Activated T-helper 2 cell treated with anti-CD3 and anti-CD28 coated beads, Interferon-gamma antibody, Interleukin-2, Interleukin-4, amounts not matched to agents 10 μg/mL and 5 μg/mL and 100 μg/mL, durations not matched to agents 14 hours and 24 hours and 36 hours (primary cell): ENCODE measurements around the gene PRSS57. TPM values are rescaled to one million over a fixed set of nuclear protein-coding genes. Genes with fewer than 3 reads are reported as not detected.
A peak's percentile ranks its signal among the peaks of the same experiment; 100 is the strongest.
"Not testable (repeated sequence)": the region's sequence is repeated elsewhere in the genome, so short reads cannot be mapped to it uniquely, and the experiment has no call there.

Experiments
- DNase-seq: peaks from one replicate; pipeline ENCODE4 v3.0.0; 2021; ENCODE audit warnings: low spot score
- H3K27ac Mint-ChIP-seq: one replicate; pipeline ENCODE4 v1.8.0; 2021; ENCODE audit warnings: mixed read lengths
- H3K27me3 Mint-ChIP-seq: one replicate; pipeline ENCODE4 v1.8.0; 2021; ENCODE audit warnings: low read depth, mixed read lengths
- H3K36me3 Mint-ChIP-seq: one replicate; pipeline ENCODE4 v1.8.0; 2021; ENCODE audit warnings: low read depth, mixed read lengths
- H3K4me1 Mint-ChIP-seq: one replicate; pipeline ENCODE4 v1.8.0; 2021; ENCODE audit warnings: low read depth, mixed read lengths
- H3K4me3 Mint-ChIP-seq: one replicate; pipeline ENCODE4 v1.8.0; 2021; ENCODE audit warnings: low read depth, mild to moderate bottlenecking, moderate library complexity, mixed read lengths
- H3K9me3 Mint-ChIP-seq: one replicate; pipeline ENCODE4 v1.8.0; 2021; ENCODE audit warnings: mixed read lengths
- intact Hi-C: fragments of 100-400 bp; cut with micrococcal nuclease; formaldehyde crosslinking; loops from one replicate; pipeline ENCODE4 v1.15.1; 2023
- total RNA-seq: library from RNA; stranded (reverse); gene quantifications from 2 replicates; pipeline ENCODE4 v1.2.3, GENCODE V29; 2022

Gene PRSS57
- total RNA-seq, 1 donor from 2014 or later, result not detected

DNA sequence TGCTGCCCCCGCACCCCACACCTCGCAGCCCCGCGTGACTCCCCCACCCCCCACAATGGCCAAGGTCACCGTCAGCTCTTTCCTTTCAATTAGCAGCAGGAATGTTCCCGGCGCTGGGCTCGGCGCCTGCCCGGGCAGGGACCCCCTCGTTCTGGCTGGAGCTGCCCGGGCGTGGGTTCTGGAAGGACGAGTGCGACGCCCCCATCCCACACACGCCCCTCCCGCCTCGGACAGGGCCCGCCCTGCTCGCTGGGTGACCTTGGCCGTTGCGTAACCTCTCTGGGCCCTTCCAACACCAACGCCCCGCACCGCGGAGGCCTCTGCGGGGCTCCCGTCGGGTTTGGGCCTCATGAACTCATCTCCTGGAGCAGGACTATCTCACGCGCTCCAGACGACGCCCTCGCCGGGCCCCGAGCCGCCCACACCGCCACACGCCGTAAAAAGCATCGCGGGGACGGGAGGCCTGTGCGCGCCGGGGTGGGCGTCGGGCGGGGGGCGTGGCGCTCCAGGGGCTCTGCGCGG, 23.8 kb upstream of the PRSS57 start:
- no peak for DNase-seq
- Mint-ChIP-seq H3K27me3 (peaks cover 13% of the 10 kb centered on the region), H3K4me1 (no peaks in the 10 kb centered on the region), H3K36me3 (no peaks in the 10 kb centered on the region), H3K9me3 (peaks cover 8% of the 10 kb centered on the region), H3K27ac (no peak overlapping the region), H3K4me3 (no peak overlapping the region)
- intact Hi-C loops, result no loop called here

DNA sequence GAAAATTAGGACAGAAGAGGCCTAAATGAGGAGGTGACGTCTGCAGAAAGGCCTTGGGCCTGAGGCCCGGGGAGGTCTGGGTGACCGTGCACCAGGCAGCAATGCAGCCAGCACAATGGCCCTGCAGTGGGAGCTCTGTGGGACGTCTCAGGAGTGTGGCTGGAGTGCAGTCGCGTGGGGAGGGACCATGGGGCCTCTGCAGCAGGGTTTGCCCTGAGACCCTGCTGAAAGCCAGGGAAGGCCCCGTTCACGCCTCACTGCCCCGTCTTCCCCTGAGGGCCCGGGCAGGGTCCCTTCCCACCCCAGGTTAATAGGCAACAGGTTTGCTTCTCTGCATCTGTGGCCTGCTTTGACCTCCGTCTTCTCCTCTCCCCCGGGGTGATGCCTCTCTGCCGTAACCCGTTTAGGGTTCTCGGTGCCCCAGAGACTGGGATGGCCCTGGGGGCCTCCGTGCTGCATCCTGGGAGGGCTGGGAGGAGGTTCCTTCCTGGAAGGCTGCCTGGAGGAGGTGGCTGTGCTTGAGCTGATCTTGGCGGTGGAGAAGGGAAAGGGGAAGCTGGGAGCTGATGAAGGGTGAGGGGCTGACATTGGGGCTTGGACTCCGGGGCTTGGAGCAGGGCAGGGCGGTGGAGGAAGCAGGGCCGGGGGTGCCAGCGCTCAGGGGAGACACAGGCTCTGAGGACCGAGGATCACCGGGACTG, 23.1 kb upstream of the PRSS57 start:
- no peaks in the 10 kb centered on the region for H3K4me1 Mint-ChIP-seq
- H3K27me3 Mint-ChIP-seq, result peaks cover 13% of the 10 kb centered on the region
- H3K27ac Mint-ChIP-seq, result no peak overlapping the region
- intact Hi-C loops, result no loop called here
- DNase-seq, result no peak
- peaks cover 8% of the 10 kb centered on the region for H3K9me3 Mint-ChIP-seq
- H3K36me3 Mint-ChIP-seq, result no peaks in the 10 kb centered on the region
- H3K4me3 Mint-ChIP-seq, result no peak overlapping the region

DNA sequence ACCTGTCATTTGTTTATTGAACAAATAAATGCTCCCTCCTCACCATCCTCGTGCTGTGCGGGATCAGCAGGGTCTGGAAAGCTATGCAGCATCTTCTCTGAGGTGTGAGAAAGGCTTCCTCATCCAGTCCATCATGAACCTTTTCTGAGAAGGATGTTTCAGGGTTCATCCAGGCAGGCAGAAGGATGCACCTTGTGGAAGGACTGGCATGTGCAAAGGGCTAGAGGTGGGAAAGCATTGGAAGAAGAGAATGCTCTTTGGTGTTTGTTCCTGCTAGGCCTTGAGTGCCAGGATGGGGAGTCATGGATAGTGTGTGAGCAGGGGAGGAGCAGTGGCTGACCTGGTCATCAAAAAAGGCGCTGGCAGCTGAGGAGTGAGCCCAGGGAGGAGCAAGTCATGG, 20.1 kb upstream of the PRSS57 start:
- intact Hi-C loops, result no loop called here
- Mint-ChIP-seq H3K27ac (no peak overlapping the region), H3K27me3 (peaks cover 19% of the 10 kb centered on the region), H3K4me1 (no peaks in the 10 kb centered on the region), H3K9me3 (peaks cover 8% of the 10 kb centered on the region), H3K4me3 (no peak overlapping the region), H3K36me3 (no peaks in the 10 kb centered on the region)
- DNase-seq, result no peak

DNA sequence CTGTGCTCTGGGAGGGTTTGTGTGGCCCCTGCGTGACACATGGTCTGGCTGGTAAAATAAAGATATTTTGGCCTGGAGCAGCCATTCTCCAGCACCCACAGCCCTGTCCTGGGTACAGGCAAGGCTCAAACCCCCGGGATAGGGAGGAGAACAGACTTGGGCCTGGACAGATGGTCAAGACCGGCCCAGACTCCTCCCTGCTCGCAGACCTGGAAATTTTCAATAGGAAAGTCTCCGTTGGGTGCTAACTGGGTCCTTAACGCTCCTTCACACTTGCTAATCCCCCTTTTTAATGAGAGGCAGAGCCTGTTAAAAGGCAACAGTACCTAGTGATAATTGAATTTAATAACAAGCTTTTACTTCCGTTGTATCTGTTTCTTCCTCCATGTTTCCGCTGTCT, 16.0 kb upstream of the PRSS57 start:
- no peaks in the 10 kb centered on the region for H3K36me3 Mint-ChIP-seq
- H3K4me1 Mint-ChIP-seq, result no peaks in the 10 kb centered on the region
- H3K27ac Mint-ChIP-seq, result no peak overlapping the region
- H3K27me3 Mint-ChIP-seq, result peaks cover 27% of the 10 kb centered on the region
- intact Hi-C loops, result no loop called here
- no peak overlapping the region for H3K4me3 Mint-ChIP-seq
- DNase-seq, result no peak
- H3K9me3 Mint-ChIP-seq, result peaks cover 8% of the 10 kb centered on the region

DNA sequence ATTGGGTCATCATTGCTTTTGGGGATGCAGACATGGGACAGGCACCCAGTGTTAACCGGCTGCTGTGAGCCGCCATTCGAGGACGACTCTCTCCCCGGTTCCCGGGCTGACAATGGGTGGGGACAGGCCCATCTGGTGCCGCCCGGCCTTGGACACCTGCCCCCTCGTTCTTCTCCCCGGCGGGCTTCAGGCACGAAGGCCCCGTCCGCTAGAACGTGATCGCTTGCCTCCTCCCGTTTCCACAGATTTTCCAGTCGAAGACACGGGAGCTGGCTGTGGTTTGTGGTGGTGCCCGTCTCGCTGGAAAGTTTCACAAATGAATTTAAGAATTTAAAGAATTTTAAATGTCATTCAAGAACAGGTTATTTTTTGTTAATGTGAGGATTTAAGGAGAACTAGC, 15.5 kb upstream of the PRSS57 start:
- intact Hi-C loops, result no loop called here
- H3K4me3 Mint-ChIP-seq, result no peak overlapping the region
- H3K27me3 Mint-ChIP-seq, result peaks cover 27% of the 10 kb centered on the region
- no peaks in the 10 kb centered on the region for H3K4me1 Mint-ChIP-seq
- no peaks in the 10 kb centered on the region for H3K36me3 Mint-ChIP-seq
- DNase-seq, result no peak
- H3K27ac Mint-ChIP-seq, result no peak overlapping the region
- peaks cover 5% of the 10 kb centered on the region for H3K9me3 Mint-ChIP-seq

DNA sequence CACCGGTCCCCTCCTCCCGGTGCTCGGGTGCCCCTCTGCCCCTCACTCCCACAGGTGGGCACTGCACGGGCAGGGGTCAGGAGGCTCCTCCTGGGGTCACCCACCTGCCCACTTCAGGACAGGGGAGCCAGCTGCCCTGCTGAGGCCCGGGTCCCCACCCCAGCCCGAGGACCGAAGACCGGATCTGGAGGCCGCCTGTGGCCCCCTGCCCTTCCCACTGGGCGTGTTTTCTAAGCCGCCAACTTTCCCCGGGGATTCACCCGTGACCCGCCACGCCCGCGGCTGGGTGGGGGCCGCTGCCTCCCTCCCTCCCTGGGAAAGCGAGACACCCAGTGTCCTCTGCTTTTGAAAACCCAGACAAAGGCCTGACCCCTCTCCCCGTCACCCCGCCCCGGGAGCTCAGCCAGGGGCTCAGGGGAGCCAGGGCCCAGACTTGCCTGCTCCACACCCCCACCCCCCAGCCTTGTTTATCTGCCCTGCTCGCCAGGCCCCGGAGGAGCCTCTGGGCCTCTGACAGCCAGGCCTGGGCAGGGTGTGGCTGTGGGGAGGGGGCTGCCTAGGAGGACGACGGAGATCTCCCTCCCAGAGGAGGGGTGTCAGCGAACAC, 14.8 kb upstream of the PRSS57 start:
- Mint-ChIP-seq H3K27me3 (peaks cover 26% of the 10 kb centered on the region), H3K36me3 (no peaks in the 10 kb centered on the region), H3K9me3 (no peaks in the 10 kb centered on the region), H3K27ac (no peak overlapping the region), H3K4me1 (no peaks in the 10 kb centered on the region), H3K4me3 (no peak overlapping the region)
- intact Hi-C loops, result no loop called here
- DNase-seq, result no peak

DNA sequence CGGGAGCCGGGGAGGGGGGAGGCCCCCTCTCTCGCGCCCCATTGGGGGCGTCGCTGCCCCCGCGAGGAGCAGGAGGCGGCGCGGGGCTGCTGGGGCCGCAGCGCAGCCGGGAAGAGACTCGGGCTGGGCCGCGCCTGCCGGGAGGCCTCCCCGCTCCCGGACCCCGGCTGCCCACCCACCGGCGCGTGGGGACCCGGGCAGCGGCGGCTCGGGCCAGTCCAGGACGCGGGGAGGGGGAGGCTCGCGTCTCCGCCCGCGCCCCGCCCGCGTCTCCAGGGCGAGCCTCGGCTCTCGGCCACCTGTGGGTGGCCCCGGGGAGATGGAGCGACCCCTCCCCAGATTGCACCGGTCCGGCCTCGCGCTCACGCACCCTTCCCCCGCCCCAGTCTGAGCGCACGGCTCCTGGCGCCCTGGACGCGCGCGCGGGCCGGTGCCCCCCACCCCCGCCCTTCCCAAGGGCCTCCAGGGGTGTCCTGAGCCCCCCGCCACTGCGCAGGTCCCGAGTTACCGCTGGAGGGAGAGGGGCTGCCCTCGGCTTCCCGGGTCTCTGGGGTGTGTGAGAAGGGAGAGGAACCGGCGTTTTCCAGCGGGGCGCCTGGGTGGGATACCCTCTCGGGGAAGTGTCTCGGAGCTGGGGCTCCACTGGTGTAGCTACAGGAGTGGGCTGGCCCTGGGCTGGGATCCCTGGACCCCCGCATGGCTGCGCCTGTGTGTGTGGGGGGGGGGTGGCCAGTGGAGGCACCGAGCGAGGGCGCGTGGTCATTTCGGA, 14.1 kb upstream of the PRSS57 start:
- no peaks in the 10 kb centered on the region for H3K36me3 Mint-ChIP-seq
- H3K27ac Mint-ChIP-seq, result no peak overlapping the region
- H3K4me3 Mint-ChIP-seq, result no peak overlapping the region
- DNase-seq, result no peak
- intact Hi-C loops, result no loop called here
- H3K4me1 Mint-ChIP-seq, result no peaks in the 10 kb centered on the region
- no peaks in the 10 kb centered on the region for H3K9me3 Mint-ChIP-seq
- H3K27me3 Mint-ChIP-seq, result peaks cover 26% of the 10 kb centered on the region

DNA sequence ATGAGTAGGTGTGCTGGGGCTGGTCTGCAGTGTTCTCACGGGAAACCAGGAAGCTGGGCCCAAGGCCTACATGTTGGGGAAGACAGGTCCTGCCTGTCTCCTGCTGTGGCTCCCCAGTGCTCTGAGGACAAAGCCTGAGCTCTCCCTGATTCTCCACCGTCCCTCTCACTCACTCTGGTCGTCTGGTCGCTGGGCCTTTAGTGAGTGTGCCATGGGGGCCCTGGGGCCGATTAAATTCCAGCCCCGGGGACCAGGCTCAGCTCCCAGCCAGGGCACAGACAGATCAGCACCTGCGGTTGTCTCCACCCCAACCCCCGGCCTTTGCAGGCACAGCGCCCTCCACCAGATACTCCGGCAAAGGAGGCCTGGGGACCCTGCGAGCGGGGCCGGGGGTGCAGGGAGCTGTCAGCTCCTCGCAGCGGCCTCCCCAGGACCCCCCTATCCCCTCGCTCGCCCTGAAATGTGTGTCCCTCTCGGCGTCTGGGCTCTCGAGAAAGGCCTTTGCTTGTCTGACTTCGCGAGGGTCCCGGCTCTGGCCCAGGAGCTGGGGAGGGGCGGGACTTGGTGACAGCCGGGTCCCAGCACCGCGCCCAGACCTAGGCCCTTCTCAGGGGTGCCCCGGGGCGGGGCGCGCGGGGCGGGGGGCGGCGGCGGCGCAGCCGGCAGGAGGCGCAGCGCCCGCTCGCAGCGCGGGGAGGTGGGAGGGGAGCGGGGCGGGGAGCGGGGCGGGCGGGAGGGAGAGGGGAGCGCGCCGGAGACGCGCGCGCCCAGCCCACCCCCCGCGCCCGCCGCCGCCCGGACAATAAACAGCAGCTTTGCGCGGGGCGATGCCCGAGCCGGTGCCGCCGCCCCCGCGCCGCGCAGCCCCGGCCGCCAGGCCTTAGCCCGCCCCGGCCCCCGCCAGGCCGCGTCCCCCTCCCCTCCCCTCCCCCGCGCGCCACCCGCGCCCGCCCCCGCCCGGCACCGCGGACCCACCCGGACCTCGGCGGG, 13.2 kb upstream of the PRSS57 start, which contains the start of gene PALM:
TSS of gene PALM (plus strand) at position 782 of the 990 bp plus-strand sequence. CDS start 212 bp downstream, outside the sequence.
- no peak within 1 kb of the TSS for H3K27ac Mint-ChIP-seq
- H3K27me3 Mint-ChIP-seq, result peaks cover 26% of the 10 kb centered on the region
- H3K4me1 Mint-ChIP-seq, result no peaks in the 10 kb centered on the region

DNA sequence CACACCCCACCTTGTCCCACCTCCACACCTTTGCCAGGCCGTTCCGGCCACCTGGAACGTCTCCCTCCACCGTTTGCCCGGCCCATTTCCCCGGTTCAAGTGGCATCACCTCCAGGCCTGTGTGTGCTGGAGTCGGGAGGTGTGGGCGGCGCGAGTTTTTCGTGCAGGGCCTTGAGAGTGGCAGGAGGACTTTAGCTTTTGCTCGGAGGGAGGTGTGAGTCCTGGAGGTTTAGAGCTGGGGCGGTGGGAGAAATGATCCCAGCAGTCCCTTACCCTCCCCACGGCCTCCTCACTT, 9.1 kb upstream of the PRSS57 start:
- Mint-ChIP-seq H3K4me1 (peaks cover 2% of the 10 kb centered on the region), H3K36me3 (no peaks in the 10 kb centered on the region), H3K27ac (no peak overlapping the region), H3K27me3 (peaks cover 18% of the 10 kb centered on the region), H3K9me3 (no peaks in the 10 kb centered on the region), H3K4me3 (no peak overlapping the region)
- intact Hi-C loops, result loop anchor here (2.0 kb wide), 1 partner anchor 40 kb away; no protein-coding TSS in a partner anchor
- no peak for DNase-seq

More for the DNA sequence above, 13.2 kb upstream of the PRSS57 start, which contains the start of gene PALM:
- H3K9me3 Mint-ChIP-seq, result no peaks in the 10 kb centered on the region
- intact Hi-C loops, result no loop called here
- no peak within 1 kb of the TSS for H3K4me3 Mint-ChIP-seq
- H3K36me3 Mint-ChIP-seq, result no peaks in the 10 kb centered on the region
- DNase-seq, result no peak

DNA sequence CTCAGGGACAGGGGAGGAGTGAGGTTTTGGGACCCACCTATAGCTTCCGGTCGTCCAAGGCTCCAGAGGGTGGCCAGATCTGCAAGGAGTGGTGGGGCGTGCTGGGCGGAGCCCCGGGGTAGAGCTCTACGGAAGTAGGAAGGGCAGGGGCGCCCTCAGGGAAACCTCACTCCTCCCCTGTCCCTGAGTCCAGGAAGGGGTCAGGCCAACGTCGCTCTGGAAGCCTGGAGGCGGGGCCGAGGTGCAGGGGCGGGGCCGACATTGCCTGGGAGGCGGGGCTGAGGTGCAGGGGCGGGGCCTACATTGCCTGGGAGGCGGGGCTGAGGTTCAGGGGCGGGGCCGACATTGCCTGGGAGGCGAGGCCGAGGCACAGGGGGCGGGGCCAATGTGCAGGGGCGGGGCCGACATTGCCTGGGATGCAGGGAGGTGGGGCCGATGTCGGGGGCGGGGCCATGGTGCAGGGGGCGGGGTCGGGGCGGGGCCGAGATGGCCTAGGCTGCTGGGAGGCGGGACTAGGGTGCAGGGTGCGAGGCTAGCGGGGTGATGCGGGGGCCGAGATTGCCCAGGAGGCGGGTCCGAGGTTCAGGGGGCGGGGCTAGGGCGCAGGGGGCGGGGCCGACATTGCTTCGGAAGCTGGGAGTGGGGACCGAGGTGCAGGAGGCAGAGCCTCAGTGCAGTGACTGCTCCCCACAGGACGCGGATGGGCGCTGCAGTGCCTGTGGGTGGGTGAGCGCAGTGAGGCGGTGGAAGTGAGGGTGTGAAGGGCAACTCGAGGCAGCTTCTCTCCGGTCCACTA, 8.6 kb upstream of the PRSS57 start:
- Mint-ChIP-seq H3K9me3 (no peaks in the 10 kb centered on the region), H3K4me3 (no peak overlapping the region), H3K36me3 (no peaks in the 10 kb centered on the region), H3K4me1 (peaks cover 2% of the 10 kb centered on the region), H3K27ac (no peak overlapping the region), H3K27me3 (peaks cover 18% of the 10 kb centered on the region)
- intact Hi-C loops, result loop anchor here (2.0 kb wide), 1 partner anchor 39 kb away; no protein-coding TSS in a partner anchor
- peak; percentile 61 for DNase-seq

DNA sequence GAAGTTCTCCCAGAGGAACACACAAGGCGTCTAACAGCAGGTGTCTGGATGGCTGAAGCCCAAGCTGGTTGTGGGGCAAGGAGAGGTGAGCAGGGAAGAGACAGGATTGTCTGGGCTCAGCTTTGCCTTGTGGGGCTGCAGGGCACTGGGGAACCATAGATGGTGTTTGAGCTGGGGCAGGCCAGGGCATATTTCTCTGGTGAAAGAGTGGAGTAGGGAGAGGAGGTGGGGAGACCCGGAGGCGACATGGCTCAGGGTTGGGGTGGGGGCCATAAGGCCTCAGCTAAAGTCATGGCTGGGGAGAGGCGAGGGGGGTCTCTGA, 8.0 kb upstream of the PRSS57 start:
- Mint-ChIP-seq H3K4me3 (peak overlapping the region; percentile 11), H3K9me3 (no peaks in the 10 kb centered on the region), H3K27me3 (peaks cover 18% of the 10 kb centered on the region), H3K36me3 (no peaks in the 10 kb centered on the region), H3K4me1 (peaks cover 2% of the 10 kb centered on the region), H3K27ac (no peak overlapping the region)
- intact Hi-C loops, result no loop called here
- DNase-seq, result no peak

DNA sequence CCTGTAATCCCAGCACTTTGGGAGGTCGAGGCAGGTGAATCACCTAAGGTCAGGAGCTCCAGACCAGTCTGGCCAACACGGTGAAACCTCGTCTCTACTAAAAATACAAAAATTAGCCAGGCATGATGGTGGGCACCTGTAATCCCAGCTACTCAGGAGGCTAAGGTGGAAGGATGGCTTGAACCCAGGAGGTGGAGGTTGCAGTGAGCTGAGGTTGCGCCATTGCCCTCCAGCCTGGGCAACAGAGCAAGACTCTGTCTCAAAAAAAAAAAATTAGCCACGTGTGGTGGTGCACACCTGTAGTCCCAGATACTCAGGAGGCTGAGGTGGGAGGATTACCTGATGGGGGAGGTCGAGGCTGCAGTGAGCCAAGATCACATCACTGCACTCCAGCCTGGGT, 7.6 kb upstream of the PRSS57 start:
- intact Hi-C loops, H3K9me3 Mint-ChIP-seq, H3K36me3 Mint-ChIP-seq, H3K4me1 Mint-ChIP-seq, DNase-seq, H3K27ac Mint-ChIP-seq: not testable (repeated sequence)
- Mint-ChIP-seq H3K27me3 (peaks cover 14% of the 10 kb centered on the region), H3K4me3 (peak overlapping the region; percentile 11)
